GM18517 (cell line): ENCODE measurements around the gene CEP70.

Source experiments
- ATAC-seq: cut with Tn5 transposase; IDR thresholded peaks from one replicate; pipeline ENCODE4 v1.9.1; 2021; ENCODE audit warnings: mild to moderate bottlenecking, moderate library complexity; ENCODE audit not compliant: unreplicated experiment

CEP70 gene

GRCh38 chr3:138472141-138472825, 121.8 kb downstream of the CEP70 start:
- no peak for ATAC-seq

- ATAC-seq, result no peak
Observed at GRCh38 chr3:138471481-138471880, 122.6 kb downstream of the CEP70 start.

GRCh38 chr3:138470687-138471086, 123.4 kb downstream of the CEP70 start:
- no peak for ATAC-seq

GRCh38 chr3:138469874-138470273, 124.2 kb downstream of the CEP70 start:
- no peak for ATAC-seq

GRCh38 chr3:138468886-138469285, 125.2 kb downstream of the CEP70 start:
- no peak for ATAC-seq

GRCh38 chr3:138468451-138468850, 125.6 kb downstream of the CEP70 start:
- ATAC-seq, result no peak

GRCh38 chr3:138467931-138468330, 126.1 kb downstream of the CEP70 start:
- ATAC-seq, result no peak

GRCh38 chr3:138465925-138466324, 128.1 kb downstream of the CEP70 start:
- ATAC-seq, result no peak

- no peak for ATAC-seq
Observed at GRCh38 chr3:138465451-138465850, 128.6 kb downstream of the CEP70 start.

- no peak for ATAC-seq
Observed at GRCh38 chr3:138464491-138464860, 129.6 kb downstream of the CEP70 start.

GRCh38 chr3:138463724-138464490, 130.2 kb downstream of the CEP70 start:
- ATAC-seq, result no peak

- no peak for ATAC-seq
Observed at GRCh38 chr3:138461896-138462295, 132.2 kb downstream of the CEP70 start.

GRCh38 chr3:138461246-138461645, 132.8 kb downstream of the CEP70 start:
- ATAC-seq, result no peak

GRCh38 chr3:138460536-138461205, 133.4 kb downstream of the CEP70 start:
- no peak for ATAC-seq

GRCh38 chr3:138459619-138460535, 134.2 kb downstream of the CEP70 start:
- no peak for ATAC-seq

GRCh38 chr3:138458774-138459499, 135.1 kb downstream of the CEP70 start:
- ATAC-seq, result no peak

- no peak for ATAC-seq
Observed at GRCh38 chr3:138457863-138458735, 136.0 kb downstream of the CEP70 start.

- ATAC-seq, result no peak
Observed at GRCh38 chr3:138456961-138457862, 136.8 kb downstream of the CEP70 start.
